RWPE1 (cell line): ENCODE measurements around the gene SATB2.

ENCODE experiments used
- CTCF ChIA-PET: fragments of 350-600 bp; sonication (Branson Sonifier 250); formaldehyde crosslinking; extraction: SDS; loops from one replicate; lab custom pipeline; 2021; lab: Yijun Ruan, JAX
- POLR2A ChIA-PET: fragments of 400-600 bp; formaldehyde crosslinking; extraction: SDS; loops from one replicate; lab custom pipeline; 2020; ENCODE audit warnings: antibody characterized with exemption; ENCODE audit not compliant: low non-redundant PET; lab: Yijun Ruan, JAX
- DNase-seq: peaks from one replicate; pipeline ENCODE4 v3.0.0; 2012; ENCODE audit warnings: low spot score
- H3K27ac ChIP-seq: fragments of 450-650 bp; 2 replicates; pipeline ENCODE4 v1.5.1; 2017
- TF ChIP-seq, protein P1 (sequence below): fragments of 450-650 bp; conservative IDR thresholded peaks from 2 replicates; pipeline ENCODE4 v1.5.1; 2017; ENCODE audit warnings: low read depth, mild to moderate bottlenecking

The SATB2 gene

GRCh38 chr2:199282309-199282708 is 175.4 kb downstream of the SATB2 start:
- no peak for DNase-seq
- no peak overlapping the region for H3K27ac ChIP-seq
- ChIA-PET POLR2A (no interaction called here), CTCF (no interaction called here)
- TF ChIP-seq, protein P1, sequence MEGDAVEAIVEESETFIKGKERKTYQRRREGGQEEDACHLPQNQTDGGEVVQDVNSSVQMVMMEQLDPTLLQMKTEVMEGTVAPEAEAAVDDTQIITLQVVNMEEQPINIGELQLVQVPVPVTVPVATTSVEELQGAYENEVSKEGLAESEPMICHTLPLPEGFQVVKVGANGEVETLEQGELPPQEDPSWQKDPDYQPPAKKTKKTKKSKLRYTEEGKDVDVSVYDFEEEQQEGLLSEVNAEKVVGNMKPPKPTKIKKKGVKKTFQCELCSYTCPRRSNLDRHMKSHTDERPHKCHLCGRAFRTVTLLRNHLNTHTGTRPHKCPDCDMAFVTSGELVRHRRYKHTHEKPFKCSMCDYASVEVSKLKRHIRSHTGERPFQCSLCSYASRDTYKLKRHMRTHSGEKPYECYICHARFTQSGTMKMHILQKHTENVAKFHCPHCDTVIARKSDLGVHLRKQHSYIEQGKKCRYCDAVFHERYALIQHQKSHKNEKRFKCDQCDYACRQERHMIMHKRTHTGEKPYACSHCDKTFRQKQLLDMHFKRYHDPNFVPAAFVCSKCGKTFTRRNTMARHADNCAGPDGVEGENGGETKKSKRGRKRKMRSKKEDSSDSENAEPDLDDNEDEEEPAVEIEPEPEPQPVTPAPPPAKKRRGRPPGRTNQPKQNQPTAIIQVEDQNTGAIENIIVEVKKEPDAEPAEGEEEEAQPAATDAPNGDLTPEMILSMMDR = no peak

DNA sequence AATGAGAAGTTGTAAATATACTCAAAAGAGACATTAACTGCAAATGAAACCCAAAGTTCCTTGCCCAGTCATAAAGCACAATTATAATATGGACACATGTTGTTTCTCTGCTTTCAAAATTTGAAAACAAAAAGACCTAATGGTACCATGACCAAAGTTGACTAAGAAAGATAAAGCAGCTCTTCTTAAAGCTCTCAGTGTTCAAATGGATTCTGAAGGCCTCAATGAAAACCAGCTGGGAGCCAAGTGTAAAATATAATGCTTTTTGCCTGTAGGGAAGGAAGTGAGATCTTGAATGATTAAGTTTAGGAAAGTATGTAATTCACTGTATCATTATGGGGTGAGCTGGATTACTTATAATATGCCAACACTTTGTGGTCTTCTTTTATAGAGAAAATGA is 178.6 kb downstream of the SATB2 start:
- CTCF ChIA-PET = interaction anchor here (0.7 kb wide), 1 partner anchor 158 kb away, joined by 3 read pairs; no protein-coding TSS in a partner anchor
- POLR2A ChIA-PET = no interaction called here
- H3K27ac ChIP-seq = no peak overlapping the region
- TF ChIP-seq, protein P1 = no peak
- DNase-seq = no peak

GRCh38 chr2:199278099-199278498 is 179.6 kb downstream of the SATB2 start:
- ChIA-PET CTCF (interaction anchor here (0.6 kb wide), 1 partner anchor 964 kb away, joined by 3 read pairs; no protein-coding TSS in a partner anchor), POLR2A (no interaction called here)
- peak; percentile 8 for DNase-seq
- H3K27ac ChIP-seq = no peak overlapping the region
- TF ChIP-seq, protein P1 = no peak

DNA sequence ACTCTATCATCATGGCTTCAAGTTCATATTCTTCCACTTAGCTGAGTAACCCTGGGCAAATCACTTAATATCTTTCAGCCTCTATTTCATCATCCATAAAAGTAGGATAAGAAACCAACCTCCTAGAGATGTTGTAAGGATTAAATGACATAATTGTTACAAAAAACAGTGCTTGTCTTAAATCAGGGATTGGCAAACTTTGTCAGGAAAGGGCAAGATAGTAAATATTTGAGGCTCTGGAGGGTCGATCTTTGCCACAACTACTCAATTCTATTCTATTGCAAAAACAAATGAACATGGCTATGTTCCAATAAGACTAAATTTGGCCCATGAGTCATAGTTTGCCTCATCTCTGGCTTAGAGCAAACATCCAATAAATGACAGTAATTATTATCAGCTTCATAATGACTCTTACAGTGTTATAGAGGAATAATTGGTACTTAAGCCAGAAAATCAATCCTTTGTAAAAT is 184.7 kb downstream of the SATB2 start:
- no peak for DNase-seq
- ChIA-PET POLR2A (no interaction called here), CTCF (interaction anchor here (0.6 kb wide), 1 partner anchor 13 kb away, joined by 3 read pairs; no protein-coding TSS in a partner anchor)
- no peak overlapping the region for H3K27ac ChIP-seq
- TF ChIP-seq, protein P1 = no peak

DNA sequence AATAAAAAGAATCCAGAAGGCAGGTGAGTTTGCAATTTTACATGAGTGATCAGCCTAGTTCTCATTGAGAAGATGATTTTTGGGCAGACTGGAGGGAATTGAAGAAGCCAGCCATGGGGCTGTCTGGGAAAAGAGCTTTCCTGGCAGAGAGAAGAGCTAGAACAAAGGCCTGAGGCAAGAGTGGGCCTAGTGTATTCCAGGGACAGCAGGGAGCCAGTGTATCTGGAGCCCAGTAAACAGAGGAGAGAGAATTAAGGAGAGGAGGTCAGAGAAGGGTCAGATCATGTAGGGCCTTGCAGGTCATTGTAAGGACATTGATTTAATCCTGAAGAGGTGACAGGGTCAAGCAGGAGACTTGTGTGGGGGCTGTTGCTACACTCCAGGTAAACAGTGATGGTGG is 195.8 kb downstream of the SATB2 start:
- TF ChIP-seq, protein P1 = no peak
- no peak for DNase-seq
- no peak overlapping the region for H3K27ac ChIP-seq
- ChIA-PET CTCF (interaction anchor here (0.6 kb wide), 1 partner anchor 569 kb away, joined by 4 read pairs; no protein-coding TSS in a partner anchor), POLR2A (no interaction called here)

DNA sequence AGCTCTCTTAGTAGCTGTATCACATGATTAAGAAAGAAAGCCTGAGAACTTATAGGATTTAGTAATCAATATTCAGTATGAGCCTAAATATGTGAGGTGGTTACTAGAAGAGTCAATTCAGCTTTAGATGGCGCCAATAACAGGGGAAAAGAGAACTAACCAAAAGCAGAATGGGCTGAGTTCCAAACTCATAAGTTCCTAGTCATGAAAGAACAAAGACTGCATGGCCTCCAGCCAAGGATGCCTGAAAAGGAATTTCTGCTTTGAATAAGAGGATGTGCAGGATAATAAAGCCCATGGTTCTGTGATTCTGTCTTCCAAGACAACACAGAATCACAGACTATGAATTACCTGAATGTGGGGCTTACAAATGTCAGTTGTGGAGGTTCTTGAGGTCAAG is 196.5 kb downstream of the SATB2 start:
- peak; percentile 27 for DNase-seq
- TF ChIP-seq, protein P1 = no peak
- POLR2A ChIA-PET = no interaction called here
- no peak overlapping the region for H3K27ac ChIP-seq
- CTCF ChIA-PET = interaction anchor here (0.5 kb wide), 1 partner anchor 126 kb away, joined by 3 read pairs; no protein-coding TSS in a partner anchor
